ENCODE results near the gene TTN.

GRCh38 chr2:178830451-178830850, 23.2 kb upstream of the TTN start:
- TF ChIP-seq CTCF (IDR thresholded peaks at IDR 0.05; ENCODE audit: low read length) = no peak
- no peak for TF ChIP-seq EZH2 (optimal IDR thresholded peaks at IDR 0.05; ENCODE audit: low read depth, low read length)
